Measurements from ENCODE around the gene MAP2K5.

GRCh38 chr15:67601073-67601472, 58.6 kb downstream of the MAP2K5 start:
- no peak for TF ChIP-seq POLR2AphosphoS5 (IDR thresholded peaks at IDR 0.05)
- TF ChIP-seq CTCF (IDR thresholded peaks at IDR 0.05), result no peak
- TF ChIP-seq EP300 (IDR thresholded peaks at IDR 0.05), result no peak
- no peak for TF ChIP-seq POLR2A (IDR thresholded peaks at IDR 0.05)
